ENCODE measurements around the gene PPM1F. TPM values are rescaled to one million over a fixed set of nuclear protein-coding genes. Genes with fewer than 3 reads are reported as not detected.
"Not testable (repeated sequence)": the region's sequence is repeated elsewhere in the genome, so short reads cannot be mapped to it uniquely, and the experiment has no call there.

PPM1F gene
- total RNA-seq, 2 donors from 2014 or later = 33.1 TPM

DNA sequence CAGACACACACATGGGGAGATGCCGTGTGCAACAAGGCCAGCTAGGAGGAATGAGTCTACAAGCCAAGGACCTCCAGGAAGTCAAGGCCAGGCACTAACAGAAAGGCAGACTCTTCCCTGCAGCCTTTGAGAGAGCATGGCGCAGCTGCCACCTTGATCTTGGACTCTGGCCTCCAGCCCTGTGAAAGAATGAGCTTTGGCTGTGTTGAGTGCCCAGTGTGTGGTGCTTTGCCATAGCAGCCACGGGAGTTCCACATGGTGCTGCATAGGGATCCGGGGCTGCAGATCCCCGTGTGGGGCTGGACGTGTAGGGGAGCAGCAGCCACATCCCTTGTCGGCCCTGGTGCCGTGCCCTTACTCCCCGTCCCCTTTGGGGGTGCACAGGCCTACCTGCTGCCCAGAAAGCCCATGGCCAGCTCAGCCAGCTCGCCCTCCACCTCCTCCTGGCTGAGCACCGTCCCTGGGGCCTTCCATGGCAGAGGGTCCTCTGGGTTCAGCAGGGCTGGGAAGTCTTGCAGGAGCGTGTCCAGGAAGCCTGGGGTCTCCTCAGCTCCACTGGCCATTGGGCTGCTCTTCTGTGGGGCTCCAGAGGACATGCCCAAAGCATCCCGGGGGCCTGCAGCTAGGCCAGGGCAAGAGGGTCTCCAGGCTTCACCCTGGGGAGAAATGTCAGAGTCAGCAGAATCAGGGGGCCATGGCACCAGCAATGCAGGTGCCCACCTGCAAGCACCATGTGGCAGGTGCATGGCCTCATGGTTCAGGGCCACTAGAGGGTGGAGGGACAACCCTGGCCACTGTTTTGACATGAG, 7.0 kb downstream of the PPM1F start:
- ATAC-seq = no peak
- DNase-seq = no peak
- intact Hi-C loops (cut with DNase I) = no loop called here

DNA sequence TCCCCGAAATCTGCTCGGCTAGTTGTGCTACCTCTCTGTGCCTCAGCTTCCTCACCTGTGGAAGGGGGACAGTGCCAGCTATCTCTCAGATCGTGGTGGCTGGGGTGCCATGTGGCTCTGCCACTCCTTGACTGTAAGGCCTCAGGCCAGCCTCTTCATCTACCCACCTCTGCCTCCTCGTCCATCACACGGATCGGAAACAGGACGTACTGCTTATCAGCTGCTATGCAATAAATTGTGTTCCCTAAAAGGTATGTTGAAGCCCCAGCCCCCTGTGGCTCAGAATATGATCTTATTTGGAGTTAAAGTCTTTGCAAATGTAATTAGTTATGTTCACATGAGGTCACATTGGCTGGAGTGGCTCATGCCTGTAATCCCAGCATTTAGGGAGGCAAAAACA, 7.8 kb downstream of the PPM1F start:
- ATAC-seq (no peak), DNase-seq (no peak)
- intact Hi-C loops (cut with DNase I) = no loop called here

DNA sequence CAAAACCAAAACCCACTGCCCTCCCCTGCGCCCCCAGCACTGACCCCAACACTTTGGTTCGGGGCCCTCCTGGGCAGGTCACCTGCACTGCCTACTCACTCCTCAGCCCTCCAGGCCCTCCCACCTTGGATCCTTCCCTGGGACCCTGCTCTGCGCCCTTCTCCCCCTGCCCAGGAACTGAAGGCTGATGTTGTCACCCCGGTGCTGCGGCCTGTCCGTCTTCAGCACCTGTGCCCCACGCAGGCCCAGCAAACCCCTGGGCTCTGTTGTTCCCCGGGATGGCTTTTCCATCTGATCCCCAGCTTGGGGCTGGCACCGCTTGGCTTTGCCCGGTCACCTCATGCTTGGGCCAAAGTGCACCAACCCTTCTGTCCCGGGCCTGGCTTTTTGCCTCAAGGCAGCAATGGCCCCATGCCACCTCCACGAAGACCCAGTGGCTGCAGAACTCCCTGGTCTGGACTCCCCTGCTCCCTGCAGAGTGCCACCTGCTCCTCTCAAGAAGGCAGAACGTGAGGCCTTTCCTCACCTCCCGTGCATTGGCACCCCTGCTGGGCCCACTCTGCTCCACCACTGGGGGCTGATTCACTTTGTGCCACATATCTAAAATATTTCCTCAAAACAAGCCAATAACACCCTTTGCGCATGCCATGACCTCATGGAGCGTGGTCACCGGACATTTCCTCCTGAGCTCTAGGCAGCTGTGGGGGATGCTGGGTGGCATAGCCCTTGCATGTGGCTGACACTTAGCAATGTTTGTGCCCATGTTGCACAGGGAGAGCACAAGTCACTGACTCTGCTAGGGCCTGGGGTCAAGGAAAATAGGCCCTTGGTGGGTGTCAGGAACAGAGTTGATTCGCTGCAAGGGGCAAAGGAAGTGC, 8.8 kb downstream of the PPM1F start:
- intact Hi-C loops (cut with DNase I) = loop anchor here in 1 of 2 donors (2.0 kb wide), 1 partner anchor 233 kb away; no protein-coding TSS in a partner anchor
- no peak for ATAC-seq

DNA sequence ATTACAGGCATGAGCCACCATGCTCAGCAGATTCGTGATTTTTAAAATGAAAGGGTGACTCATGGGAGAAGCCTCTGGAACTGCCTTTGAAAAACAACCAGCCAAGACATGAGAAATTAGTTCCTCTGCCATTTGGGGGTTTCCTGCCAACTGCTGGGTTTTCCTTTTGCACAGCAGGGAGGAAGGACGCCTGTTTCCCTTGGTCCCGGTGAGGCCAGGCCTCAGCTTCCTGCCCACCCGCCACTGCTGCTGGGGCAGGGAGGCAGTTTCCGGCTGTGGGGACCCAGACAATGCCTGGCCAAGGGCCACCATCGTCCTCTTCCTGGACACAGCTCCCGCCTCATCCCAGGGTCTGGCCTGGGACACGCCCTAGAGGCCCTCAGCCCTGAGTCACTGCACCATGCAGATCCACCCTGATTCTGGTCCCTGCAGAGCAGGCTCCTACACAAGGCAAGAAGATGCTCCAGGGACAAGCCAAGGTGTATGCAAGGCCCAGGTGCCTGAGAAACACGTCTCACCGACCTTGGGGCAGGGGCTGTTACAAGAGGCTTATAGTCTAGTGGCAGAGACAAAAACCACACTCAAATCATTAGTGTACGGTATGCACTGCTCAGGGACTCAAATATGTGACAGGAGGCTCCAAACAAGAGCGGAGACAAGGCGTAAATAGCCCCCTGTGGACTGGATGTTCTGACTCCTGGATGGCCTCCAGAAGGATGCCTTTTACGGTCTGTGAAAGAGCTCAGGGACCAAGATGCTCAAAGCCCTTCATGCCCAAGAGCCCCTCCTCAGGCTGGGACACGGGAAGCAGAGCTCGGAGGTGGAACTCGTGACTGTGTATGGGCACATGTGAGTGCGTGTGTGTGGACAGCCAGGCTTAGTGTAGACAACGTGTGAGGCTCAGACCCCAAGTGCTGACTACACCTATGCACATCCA, 10.0 kb downstream of the PPM1F start:
- DNase-seq (peak; percentile 95), ATAC-seq (peak; percentile 28 to 63)
- intact Hi-C loops (cut with DNase I) = loop anchor here in 1 of 2 donors (2.0 kb wide), 1 partner anchor 232 kb away; no protein-coding TSS in a partner anchor

More for the DNA sequence above, 8.8 kb downstream of the PPM1F start:
- no peak for DNase-seq

DNA sequence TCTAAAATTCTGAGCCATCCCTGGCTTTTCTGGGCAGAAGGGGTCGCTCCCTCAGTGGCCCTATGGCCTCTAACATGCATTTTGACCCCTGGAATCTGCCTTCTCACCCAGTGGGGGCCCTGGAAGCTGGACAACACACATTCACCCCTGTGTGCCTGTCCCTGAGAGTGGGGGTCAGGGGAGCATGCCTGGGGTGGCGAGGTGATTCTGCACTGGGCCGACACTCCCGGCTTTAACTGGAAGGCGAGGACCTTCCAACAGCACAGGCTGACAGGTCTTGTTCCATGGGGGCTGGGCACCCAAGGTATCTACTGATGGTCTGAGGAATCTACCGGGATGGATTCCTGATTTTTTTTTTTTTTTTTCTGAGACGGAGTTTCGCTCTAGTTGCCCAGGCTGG, 10.7 kb downstream of the PPM1F start:
- intact Hi-C loops (cut with DNase I) = loop anchor here in 1 of 2 donors (2.0 kb wide), 1 partner anchor 231 kb away; no protein-coding TSS in a partner anchor
- ATAC-seq (no peak), DNase-seq (peak; percentile 17)

DNA sequence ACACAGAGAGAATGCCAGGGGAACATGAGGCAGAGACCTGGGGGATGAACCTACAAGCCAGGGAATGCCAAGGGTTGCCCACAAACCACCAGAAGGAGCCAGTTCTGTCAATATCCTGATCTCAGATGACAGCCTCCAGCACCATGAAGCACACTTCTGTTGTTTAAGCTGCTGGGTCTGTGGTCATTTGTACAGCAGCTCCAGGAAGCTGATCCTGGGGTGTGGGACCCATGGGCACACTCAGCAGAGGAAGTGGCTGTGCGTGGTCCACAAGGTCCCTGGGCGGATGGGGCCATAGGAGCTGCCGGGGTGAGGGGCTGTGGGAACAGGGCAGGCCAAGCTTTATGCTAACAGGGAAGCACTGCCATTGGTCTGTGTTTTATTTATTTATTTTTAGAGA, 12.1 kb downstream of the PPM1F start:
- ATAC-seq (no peak), DNase-seq (no peak)
- intact Hi-C loops (cut with DNase I) = no loop called here

DNA sequence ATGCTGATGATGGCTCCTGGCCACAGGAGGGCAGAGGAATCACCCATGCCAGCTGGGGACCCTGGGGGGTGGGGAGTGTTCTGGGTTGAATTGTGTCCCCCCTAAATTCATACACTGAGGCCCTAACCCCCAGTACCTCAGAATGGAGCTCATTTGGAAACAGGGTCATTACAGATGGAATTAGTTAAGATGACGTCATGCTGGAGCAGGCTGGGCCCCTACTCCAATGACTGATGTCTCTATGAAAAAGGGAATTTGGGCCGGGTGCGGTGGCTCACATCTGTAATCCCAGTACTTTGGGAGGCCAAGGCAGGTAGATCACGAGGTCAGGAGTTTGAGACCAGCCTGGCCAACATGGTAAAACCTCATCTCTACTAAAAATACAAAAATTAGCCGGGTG, 12.7 kb downstream of the PPM1F start:
- not testable (repeated sequence) for ATAC-seq, DNase-seq
- intact Hi-C loops (cut with DNase I) = loop anchor here in 1 of 2 donors (2.0 to 10.0 kb wide), 2 partner anchors 165 to 227 kb away; no protein-coding TSS in a partner anchor

DNA sequence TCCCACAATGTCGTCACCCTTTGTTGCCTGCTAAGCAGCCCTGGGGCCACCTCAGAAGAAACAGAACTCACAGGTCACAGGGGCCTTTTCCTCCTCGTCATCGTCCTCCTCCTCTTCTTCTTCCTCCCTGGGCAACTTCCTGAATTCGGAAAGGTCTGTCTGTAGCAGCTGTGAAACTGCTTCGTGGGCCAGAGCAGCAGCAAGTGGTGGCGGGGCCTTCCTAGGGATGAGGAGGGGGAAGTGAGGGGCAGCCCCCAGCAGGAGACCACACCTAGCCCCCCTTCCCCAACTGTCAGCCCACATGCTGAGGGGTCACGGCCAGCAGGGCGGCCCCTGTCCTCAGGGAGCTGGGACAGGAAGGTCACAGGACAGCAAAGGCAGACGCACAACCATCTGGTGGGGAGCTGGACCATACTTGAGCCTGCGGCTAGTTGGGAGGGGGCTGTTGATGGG, 13.2 kb downstream of the PPM1F start:
- no peak for ATAC-seq
- intact Hi-C loops (cut with DNase I) = loop anchor here in 1 of 2 donors (2.0 to 10.0 kb wide), 2 partner anchors 165 to 227 kb away; no protein-coding TSS in a partner anchor
- DNase-seq = peak; percentile 27

DNA sequence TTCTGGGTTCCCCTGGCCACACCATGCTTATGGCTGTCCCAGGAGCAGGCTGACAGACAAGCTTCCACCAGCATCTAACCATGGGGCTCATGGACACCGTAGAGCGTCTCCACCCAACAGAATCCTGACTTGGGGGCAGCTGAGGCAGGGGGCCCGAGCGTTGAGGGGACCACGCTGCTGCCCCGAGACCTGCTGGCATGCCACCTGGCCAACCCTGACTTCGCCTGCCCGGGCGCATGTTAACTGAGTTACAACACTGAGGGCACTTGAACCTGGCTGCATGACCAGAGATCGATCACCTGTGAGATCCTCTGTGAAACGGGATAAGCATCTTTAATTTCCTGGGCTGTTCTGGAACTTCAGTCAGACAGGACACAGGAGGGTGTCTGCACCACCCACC, 13.7 kb downstream of the PPM1F start:
- no peak for DNase-seq
- ATAC-seq = no peak
- intact Hi-C loops (cut with DNase I) = loop anchor here in 1 of 2 donors (2.0 to 10.0 kb wide), 2 partner anchors 164 to 226 kb away; no protein-coding TSS in a partner anchor

DNA sequence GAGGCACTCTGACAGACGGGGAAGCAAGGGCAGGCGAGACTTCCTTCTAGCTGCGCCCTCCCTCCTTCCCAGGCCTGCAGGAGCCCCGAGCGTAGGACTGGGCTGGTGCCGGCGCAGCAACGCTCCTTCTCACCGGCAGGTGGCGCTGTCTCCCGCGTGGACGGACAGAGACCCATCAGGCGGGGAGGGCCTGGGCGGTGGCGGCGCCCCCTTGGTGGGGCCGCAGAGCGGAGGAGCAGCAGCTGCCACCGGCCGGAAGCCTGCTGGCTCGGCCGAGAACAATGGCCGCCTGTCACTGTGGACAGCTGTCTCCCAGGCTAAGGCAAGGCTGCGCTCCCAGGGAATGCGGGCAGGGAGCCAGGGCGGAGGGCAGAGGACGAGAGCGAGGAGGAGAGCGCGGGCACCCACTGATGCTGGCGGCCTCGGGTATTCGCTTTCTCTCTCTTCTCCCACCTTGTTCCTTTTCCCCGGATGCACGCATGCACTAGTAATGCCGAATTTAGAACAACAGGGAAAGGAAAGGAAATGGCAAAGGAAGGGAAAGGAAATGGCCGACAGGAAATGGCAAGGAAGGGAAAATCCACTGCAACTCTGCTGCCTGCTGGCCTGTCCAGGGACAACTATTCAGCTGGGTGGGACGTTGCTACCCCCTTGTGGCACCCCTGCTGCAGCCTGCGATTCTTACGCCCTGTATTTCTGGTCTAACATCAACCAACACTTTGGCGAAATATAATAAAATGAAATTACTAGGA, 14.4 kb downstream of the PPM1F start:
- DNase-seq (peak; percentile 94), ATAC-seq (peak; percentile 90 to 93)
- intact Hi-C loops (cut with DNase I) = loop anchor here in 1 of 2 donors (2.0 to 10.0 kb wide), 2 partner anchors 163 to 225 kb away; no protein-coding TSS in a partner anchor

DNA sequence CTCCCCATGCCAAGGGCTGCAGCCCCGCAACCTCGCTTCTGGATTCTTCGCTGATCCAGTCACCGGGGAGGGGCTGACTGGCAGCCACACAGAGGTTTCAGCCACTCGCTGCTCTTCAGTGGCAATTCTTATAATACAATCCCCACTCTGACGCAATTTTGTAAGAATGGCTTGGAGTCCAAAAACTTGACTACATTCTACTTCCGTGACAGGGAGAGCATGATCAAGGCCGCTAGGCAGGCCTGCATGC, 14.9 kb downstream of the PPM1F start:
- peak; percentile 84 for DNase-seq
- intact Hi-C loops (cut with DNase I) = loop anchor here in 1 of 2 donors (2.0 to 10.0 kb wide), 2 partner anchors 163 to 225 kb away; no protein-coding TSS in a partner anchor

DNA sequence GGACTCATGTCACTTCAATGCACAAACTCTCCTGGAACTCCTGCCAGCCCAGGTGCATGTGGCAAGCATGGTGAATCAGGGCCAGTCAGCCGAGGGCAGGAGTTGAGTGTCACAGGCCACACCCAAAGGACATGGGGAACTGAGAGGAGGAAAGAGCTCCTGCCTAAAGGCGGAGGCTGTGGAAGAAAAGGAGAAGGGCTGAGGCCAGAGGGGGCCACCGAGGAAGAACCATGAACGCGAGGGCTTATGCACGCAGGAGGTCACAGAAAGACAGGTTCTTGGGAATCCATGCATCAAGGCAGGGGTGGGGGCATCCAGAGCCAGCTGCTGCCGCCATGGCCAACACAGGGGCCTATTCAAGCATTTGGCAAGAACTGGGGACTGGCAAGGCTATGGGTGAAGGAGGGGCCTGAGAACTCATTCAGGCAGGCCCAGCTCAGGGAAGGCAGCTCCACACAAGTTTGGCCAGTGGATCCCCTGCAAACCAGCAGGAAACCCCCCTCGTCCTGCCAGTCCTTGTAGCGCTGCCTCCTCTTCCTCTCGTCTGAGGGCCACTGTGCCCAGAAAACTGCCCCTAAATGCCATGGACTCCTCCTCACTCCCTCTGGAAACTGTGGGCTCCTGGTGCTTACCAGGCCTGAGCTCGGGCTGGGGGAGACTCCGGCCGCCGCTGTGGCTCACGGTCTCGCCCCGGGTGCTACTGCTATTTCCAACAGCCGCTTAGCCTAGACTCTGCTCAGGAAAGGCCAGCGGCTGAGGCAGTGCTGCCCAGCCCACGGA, 15.4 kb downstream of the PPM1F start:
- peak; percentile 13 to 17 for ATAC-seq
- DNase-seq = no peak
- intact Hi-C loops (cut with DNase I) = loop anchor here in 1 of 2 donors (10.0 kb wide), 1 partner anchor 162 kb away; no protein-coding TSS in a partner anchor

More for the DNA sequence above, 14.9 kb downstream of the PPM1F start:
- peak; percentile 39 to 64 for ATAC-seq

DNA sequence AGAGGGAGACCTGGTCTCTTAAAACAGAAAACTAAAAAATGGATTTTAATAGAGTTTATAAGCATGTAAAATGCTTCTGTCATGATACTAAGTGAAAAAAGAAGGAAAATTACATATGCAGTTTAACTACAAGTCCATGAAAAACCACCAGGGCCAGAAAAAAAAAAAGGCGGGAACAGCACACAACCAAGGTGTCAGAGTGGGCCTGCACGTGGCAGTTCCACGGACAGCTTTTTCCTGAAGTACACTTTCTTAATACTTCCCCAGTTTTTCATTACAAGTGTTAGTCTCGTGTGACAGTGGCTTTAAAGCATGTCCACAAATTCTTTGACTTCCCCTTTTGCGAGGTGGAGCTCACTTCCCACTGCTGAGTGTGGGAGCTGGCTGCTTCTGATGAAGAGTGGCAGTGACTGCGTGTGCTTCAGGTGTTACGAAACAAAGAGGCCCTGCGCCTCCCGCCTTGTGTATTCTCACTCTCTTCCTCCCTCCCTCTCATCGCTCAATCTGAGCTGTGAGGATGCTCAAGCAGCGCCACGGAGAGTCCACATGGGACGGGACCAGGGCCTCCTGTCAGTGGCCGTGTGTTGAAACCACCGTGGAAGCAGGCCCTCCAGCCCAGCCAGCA, 16.4 kb downstream of the PPM1F start:
- ATAC-seq (no peak), DNase-seq (peak; percentile 55)
- intact Hi-C loops (cut with DNase I) = loop anchor here in 1 of 2 donors (10.0 kb wide), 1 partner anchor 161 kb away; no protein-coding TSS in a partner anchor

DNA sequence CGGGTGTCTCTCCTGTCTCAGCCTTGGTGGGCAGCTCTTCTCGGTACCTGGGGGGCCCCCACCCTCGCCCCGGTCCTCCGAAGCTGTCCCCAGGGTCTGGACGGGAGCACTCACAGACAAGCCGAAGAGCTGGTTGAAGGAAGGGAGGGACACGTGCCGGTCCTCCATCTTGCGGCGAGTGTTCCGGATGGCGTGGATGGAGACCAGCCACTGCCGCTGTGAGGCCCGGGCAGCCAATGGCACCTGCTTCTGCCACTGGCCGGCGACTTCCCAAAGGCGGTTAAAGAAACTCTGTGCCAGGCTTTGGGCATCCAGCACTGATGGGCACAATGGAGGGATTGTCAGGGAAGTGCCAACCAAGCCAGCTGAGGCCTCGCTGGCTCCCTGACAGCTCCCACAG, 18.7 kb downstream of the PPM1F start:
- ATAC-seq (no peak), DNase-seq (peak; percentile 22)
- intact Hi-C loops (cut with DNase I) = loop anchor here in 1 of 2 donors (10.0 kb wide), 1 partner anchor 159 kb away; no protein-coding TSS in a partner anchor

DNA sequence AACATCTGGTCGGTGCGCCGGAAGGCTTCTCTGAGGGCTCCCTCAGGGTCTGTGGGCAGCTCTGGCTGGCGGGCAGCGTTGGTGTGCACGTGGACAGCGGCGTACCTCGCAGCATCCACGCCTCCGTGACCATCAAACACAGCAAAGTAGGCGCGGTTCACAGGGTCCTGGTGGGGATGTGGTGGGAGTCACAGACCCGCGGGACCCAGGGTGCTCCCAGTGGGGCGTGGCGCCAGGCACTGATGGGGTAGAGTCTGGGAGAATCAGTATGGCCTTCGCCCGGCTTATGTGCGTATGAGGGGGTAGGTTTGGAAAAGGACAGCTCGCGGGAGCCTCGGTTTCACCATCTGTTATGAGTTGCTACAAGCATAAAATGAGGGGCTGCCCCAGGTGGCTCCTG, 19.2 kb downstream of the PPM1F start:
- intact Hi-C loops (cut with DNase I) = loop anchor here in 1 of 2 donors (10.0 kb wide), 1 partner anchor 159 kb away; no protein-coding TSS in a partner anchor
- ATAC-seq (no peak), DNase-seq (no peak)

DNA sequence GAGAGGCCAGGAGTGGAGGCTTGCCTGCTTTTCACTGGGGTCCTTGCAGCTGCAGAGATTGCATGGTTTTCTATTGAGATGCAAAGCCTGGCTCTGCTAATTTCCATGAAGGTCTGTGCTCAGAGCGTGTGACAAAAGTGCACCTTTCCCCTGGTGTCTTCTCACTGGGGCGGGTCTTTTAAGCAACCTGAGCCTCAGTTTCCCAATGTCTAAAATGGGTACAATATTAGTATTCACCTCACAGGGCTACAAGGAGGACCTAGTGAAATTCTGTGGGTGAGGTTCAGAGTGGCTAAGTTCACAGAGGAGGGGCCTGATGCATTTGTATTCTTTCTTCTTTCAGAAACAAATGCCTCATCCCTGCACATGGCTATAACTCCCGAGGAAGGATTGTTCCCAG, 20.3 kb downstream of the PPM1F start:
- no peak for ATAC-seq
- intact Hi-C loops (cut with DNase I) = loop anchor here in 1 of 2 donors (10.0 kb wide), 1 partner anchor 158 kb away; no protein-coding TSS in a partner anchor
- DNase-seq = no peak

All from left cardiac atrium (tissue), 4 donors.